WERI-Rb-1 (cell line): ENCODE data around the gene PTEN.
"Not testable (repeated sequence)": the region's sequence is repeated elsewhere in the genome, so short reads cannot be mapped to it uniquely, and the experiment has no call there.

Source experiments
- DNase-seq: peaks from one replicate; pipeline ENCODE4 v3.0.0-alpha.2; 2020
- H3K27ac ChIP-seq: fragments of 250-450 bp; sonication (Bioruptor Pico); 2 replicates; pipeline ENCODE4 v1.5.1; 2020; ENCODE audit warnings: mild to moderate bottlenecking, moderate library complexity
- H3K27me3 ChIP-seq: fragments of 250-450 bp; sonication (Bioruptor Pico); 2 replicates; pipeline ENCODE4 v1.5.1; 2021; ENCODE audit warnings: mild to moderate bottlenecking, low read depth, moderate library complexity; ENCODE audit not compliant: insufficient read depth, severe bottlenecking
- H3K36me3 ChIP-seq: fragments of 250-450 bp; sonication (Bioruptor Pico); 2 replicates; pipeline ENCODE4 v1.5.1; 2020; ENCODE audit warnings: mild to moderate bottlenecking, moderate library complexity
- H3K4me3 ChIP-seq: 2 replicates; pipeline ENCODE4 v1.5.1; 2011; ENCODE audit warnings: low read depth, mild to moderate bottlenecking, control low read depth, low read length
- H3K9me3 ChIP-seq: fragments of 250-450 bp; sonication (Bioruptor Pico); 2 replicates; pipeline ENCODE4 v1.5.1; 2021; ENCODE audit warnings: mild to moderate bottlenecking, moderate library complexity; ENCODE audit not compliant: severe bottlenecking
- TF ChIP-seq, protein P1 (sequence below): IDR thresholded peaks from 2 replicates; pipeline ENCODE4 v1.5.1; 2011; ENCODE audit warnings: low read depth, mild to moderate bottlenecking, control low read depth, inconsistent platforms, low read length

The PTEN gene

GRCh38 chr10:87818505-87819288, 44.7 kb upstream of the PTEN start:
- Histone ChIP-seq H3K27me3 (no peaks in the 10 kb centered on the region), H3K9me3 (no peaks in the 10 kb centered on the region), H3K36me3 (peaks cover 7% of the 10 kb centered on the region), H3K27ac (peak overlapping the region; percentile 84), H3K4me3 (peak overlapping the region; percentile 96)
- DNase-seq, result peak; percentile 48
- TF ChIP-seq, protein P1, sequence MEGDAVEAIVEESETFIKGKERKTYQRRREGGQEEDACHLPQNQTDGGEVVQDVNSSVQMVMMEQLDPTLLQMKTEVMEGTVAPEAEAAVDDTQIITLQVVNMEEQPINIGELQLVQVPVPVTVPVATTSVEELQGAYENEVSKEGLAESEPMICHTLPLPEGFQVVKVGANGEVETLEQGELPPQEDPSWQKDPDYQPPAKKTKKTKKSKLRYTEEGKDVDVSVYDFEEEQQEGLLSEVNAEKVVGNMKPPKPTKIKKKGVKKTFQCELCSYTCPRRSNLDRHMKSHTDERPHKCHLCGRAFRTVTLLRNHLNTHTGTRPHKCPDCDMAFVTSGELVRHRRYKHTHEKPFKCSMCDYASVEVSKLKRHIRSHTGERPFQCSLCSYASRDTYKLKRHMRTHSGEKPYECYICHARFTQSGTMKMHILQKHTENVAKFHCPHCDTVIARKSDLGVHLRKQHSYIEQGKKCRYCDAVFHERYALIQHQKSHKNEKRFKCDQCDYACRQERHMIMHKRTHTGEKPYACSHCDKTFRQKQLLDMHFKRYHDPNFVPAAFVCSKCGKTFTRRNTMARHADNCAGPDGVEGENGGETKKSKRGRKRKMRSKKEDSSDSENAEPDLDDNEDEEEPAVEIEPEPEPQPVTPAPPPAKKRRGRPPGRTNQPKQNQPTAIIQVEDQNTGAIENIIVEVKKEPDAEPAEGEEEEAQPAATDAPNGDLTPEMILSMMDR, result 0 out of 2 replicates have a peak, but pooled peaks have one; percentile 0

DNA sequence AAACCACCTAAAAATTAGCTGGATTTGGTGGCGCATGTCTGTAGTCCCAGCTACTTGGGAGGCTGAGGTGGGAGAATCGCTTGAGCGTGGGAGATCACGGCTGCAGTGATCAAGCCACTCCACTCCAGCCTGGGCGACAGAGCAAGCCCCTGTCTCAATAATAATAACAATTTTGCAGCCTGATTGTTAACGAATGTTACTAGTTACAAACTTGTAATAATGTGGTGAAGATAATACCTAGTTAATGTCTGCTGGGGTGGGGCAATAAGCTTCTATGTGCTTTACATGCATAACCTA, 44.2 kb upstream of the PTEN start:
- H3K9me3 ChIP-seq, result no peaks in the 10 kb centered on the region
- no peak overlapping the region for H3K27ac ChIP-seq
- no peak for DNase-seq
- peaks cover 1% of the 10 kb centered on the region for H3K36me3 ChIP-seq
- H3K4me3 ChIP-seq, result peak overlapping the region; percentile 96
- TF ChIP-seq, protein P1, result no peak
- no peaks in the 10 kb centered on the region for H3K27me3 ChIP-seq

- TF ChIP-seq, protein P1, result no peak
- Histone ChIP-seq H3K4me3 (no peak overlapping the region), H3K27ac (no peak overlapping the region), H3K36me3 (no peaks in the 10 kb centered on the region), H3K9me3 (no peaks in the 10 kb centered on the region), H3K27me3 (no peaks in the 10 kb centered on the region)
- no peak for DNase-seq
Observed at GRCh38 chr10:87826653-87827052, 36.8 kb upstream of the PTEN start.

DNA sequence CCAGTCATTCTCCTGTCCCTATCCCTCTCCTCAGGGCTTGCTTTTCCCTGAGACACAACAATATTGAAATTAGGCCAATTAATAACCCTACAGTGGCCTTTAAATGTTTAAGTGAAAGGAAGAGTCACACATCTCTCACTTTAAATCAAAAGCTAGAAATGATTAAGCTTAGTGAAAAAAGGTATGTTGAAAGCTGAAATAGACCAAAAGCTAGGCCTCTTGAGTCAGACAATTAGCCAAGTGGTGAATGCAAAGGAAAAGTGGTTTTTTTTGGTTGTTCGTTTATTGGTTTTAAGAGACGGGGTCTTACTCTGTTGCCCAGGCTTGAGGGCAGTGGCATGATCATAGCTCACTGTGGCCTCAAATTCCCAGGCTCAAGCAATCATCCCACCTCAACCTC, 35.7 kb upstream of the PTEN start:
- TF ChIP-seq, protein P1, result no peak
- no peak overlapping the region for H3K4me3 ChIP-seq

GRCh38 chr10:87829051-87829450, 34.4 kb upstream of the PTEN start:
- H3K4me3 ChIP-seq, H3K36me3 ChIP-seq, DNase-seq, H3K27me3 ChIP-seq, H3K27ac ChIP-seq, H3K9me3 ChIP-seq: not testable (repeated sequence)

More for the DNA sequence above, 35.7 kb upstream of the PTEN start:
- no peaks in the 10 kb centered on the region for H3K27me3 ChIP-seq
- no peak for DNase-seq
- no peak overlapping the region for H3K27ac ChIP-seq
- H3K9me3 ChIP-seq, result no peaks in the 10 kb centered on the region
- H3K36me3 ChIP-seq, result no peaks in the 10 kb centered on the region

GRCh38 chr10:87829986-87830729, 33.3 kb upstream of the PTEN start:
- Histone ChIP-seq H3K36me3 (no peaks in the 10 kb centered on the region), H3K9me3 (no peaks in the 10 kb centered on the region), H3K4me3 (no peak overlapping the region), H3K27ac (no peak overlapping the region), H3K27me3 (no peaks in the 10 kb centered on the region)
- DNase-seq, result no peak
- TF ChIP-seq, protein P1, result no peak
